Stimulated activated effector memory CD8-positive, alpha-beta T cell treated with anti-CD3 and anti-CD28 coated beads, Interleukin-12 subunit alpha, Interleukin-12 subunit beta, amount 100 ng/mL, for 72 hours (primary cell): ENCODE results near the gene ANKLE1.
"Not testable (repeated sequence)": the region's sequence is repeated elsewhere in the genome, so short reads cannot be mapped to it uniquely, and the experiment has no call there.

Experiments
- ATAC-seq: fragments of 150-1000 bp; cut with Tn5 transposase; 2 replicates; pipeline ENCODE4 v1.10.0; 2021
- DNase-seq, 2 donors: peaks; one replicate each; pipeline ENCODE4 v3.0.0; 2021 to 2022; ENCODE audit warnings: low spot score in 2 of 2
- H3K27ac Mint-ChIP-seq: one replicate; pipeline ENCODE4 v1.8.0; 2022; ENCODE audit warnings: mild to moderate bottlenecking, mixed read lengths
- H3K36me3 Mint-ChIP-seq: one replicate; pipeline ENCODE4 v1.8.0; 2022; ENCODE audit warnings: mild to moderate bottlenecking, mixed read lengths
- H3K4me1 Mint-ChIP-seq: one replicate; pipeline ENCODE4 v1.8.0; 2022; ENCODE audit warnings: mixed read lengths
- H3K4me3 Mint-ChIP-seq: one replicate; pipeline ENCODE4 v1.8.0; 2022; ENCODE audit warnings: mild to moderate bottlenecking, mixed read lengths
- H3K9me3 Mint-ChIP-seq: one replicate; pipeline ENCODE4 v1.8.0; 2022; ENCODE audit warnings: mixed read lengths

Gene ANKLE1

DNA sequence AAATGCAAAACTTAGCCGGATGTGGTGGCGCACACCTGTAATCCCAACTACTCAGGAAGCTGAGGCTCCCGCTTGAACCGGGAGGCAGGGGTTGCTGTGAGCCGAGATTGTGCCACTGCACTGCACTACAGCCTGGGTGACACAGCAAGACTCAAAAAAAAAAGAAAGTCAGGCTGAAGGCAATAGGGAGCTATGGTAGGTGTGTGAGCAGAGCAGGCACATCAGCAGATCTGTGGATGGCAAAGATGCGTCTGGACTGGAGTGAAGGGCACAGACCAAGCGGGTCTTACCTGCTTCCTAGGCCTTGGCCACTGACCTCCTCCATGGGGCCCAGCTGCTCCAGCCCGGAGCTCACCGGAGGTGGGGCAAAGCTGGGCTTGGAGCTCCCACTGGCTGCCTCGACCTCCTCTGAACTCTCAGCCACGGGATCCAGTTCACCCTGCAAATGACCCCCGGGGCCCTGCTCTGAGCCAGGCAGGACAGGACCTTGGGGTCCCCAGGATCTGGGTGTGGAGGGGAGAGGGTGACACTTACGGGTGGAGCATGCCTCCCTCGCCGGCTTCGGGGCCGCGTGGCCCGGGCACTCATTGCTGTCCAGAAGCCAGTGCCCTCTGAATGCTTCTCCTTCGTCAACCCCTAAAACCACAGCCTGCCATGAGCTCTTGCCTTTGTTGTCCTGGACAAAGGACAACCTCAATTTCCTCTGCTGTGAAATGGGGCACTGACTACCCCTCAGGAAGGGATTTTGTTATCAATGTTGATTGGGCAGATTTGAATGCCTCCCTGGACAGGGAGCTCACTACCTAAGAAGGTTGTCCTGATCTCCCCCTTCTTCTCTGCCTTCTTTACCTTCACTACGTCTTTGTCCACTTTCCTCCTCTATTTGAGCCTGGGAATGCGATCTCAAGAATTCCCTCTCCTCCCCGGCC is 17.7 kb upstream of the ANKLE1 start:
- peaks cover 21% of the 10 kb centered on the region for H3K36me3 Mint-ChIP-seq
- no peak overlapping the region for H3K4me3 Mint-ChIP-seq
- no peak for DNase-seq
- no peak for ATAC-seq
- peaks cover 22% of the 10 kb centered on the region for H3K4me1 Mint-ChIP-seq
- H3K27ac Mint-ChIP-seq, result peak overlapping the region; percentile 80
- H3K9me3 Mint-ChIP-seq, result no peaks in the 10 kb centered on the region

DNA sequence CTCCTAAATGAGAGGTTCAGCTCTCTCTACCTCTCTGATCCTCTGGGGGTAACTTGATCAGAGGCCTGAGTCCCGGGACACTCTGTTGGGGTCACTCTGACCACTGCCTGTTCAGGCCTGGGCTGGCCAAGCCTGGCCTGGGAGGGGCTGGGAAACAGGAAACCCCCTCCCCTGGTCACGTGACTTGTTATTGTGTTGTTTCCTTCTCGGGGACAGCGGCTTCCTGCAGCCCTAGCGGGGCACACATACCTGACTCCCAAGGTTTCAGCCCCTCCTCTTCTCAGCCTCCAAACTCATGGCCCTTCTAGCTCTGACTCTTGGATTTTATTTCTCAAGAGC is 17.1 kb upstream of the ANKLE1 start, which contains the start of gene USHBP1:
TSS of gene USHBP1 (minus strand) at position 105 of the 339 bp plus-strand sequence. CDS start 446 bp downstream, outside the sequence.
- no peak for ATAC-seq
- Mint-ChIP-seq H3K9me3 (no peaks in the 10 kb centered on the region), H3K4me1 (peaks cover 22% of the 10 kb centered on the region), H3K36me3 (peaks cover 27% of the 10 kb centered on the region), H3K27ac (peak within 1 kb of the TSS; percentile 80), H3K4me3 (no peak within 1 kb of the TSS)
- no peak for DNase-seq

DNA sequence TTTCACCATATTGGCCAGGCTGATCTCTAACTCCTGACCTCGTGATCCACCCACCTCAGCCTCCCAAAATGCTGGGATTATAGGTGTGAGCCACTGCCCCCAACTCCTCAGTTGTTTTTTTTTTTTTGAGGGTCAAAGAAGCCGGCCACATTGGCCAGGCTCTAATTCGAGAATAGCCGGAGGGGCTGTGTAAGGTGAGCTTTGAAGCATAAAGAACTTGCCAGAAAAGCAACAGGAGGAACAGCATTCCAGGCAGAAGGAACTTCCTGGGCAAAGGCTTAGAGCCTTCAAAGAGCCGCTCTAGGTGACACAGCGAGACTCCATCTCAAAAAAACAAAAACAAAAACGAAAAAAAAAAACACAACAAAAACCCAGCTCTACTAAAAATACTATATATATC is 15.7 kb upstream of the ANKLE1 start:
- Mint-ChIP-seq H3K4me1 (peaks cover 15% of the 10 kb centered on the region), H3K4me3 (no peak overlapping the region), H3K27ac (no peak overlapping the region)

DNA sequence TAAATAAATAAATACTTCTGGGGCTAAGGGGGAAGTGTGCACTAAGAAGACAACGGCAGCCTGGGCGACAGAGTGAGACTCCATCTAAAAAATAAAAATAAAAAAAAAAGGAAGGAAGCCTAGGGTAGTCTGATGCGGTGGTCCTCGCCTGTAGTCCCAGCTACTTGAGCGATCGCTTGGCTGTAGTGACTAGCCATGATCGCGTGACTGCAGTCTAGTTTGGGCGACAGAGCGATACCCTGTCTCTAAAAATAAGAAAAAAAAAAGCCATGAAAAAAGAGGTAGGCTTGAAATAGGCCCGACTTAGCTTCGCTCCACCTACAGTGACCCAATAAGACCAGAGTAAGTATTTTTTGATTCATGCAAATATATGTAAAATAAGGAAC is 15.1 kb upstream of the ANKLE1 start:
- peak overlapping the region; percentile 79 for H3K27ac Mint-ChIP-seq
- no peaks in the 10 kb centered on the region for H3K9me3 Mint-ChIP-seq
- peaks cover 12% of the 10 kb centered on the region for H3K4me1 Mint-ChIP-seq
- ATAC-seq (peak; percentile 0), DNase-seq (no peak)
- peak overlapping the region; percentile 79 for H3K4me3 Mint-ChIP-seq
- peaks cover 47% of the 10 kb centered on the region for H3K36me3 Mint-ChIP-seq

More for the DNA sequence above, 15.7 kb upstream of the ANKLE1 start:
- no peak for DNase-seq
- no peak for ATAC-seq
- H3K9me3 Mint-ChIP-seq, result no peaks in the 10 kb centered on the region
- peaks cover 41% of the 10 kb centered on the region for H3K36me3 Mint-ChIP-seq

DNA sequence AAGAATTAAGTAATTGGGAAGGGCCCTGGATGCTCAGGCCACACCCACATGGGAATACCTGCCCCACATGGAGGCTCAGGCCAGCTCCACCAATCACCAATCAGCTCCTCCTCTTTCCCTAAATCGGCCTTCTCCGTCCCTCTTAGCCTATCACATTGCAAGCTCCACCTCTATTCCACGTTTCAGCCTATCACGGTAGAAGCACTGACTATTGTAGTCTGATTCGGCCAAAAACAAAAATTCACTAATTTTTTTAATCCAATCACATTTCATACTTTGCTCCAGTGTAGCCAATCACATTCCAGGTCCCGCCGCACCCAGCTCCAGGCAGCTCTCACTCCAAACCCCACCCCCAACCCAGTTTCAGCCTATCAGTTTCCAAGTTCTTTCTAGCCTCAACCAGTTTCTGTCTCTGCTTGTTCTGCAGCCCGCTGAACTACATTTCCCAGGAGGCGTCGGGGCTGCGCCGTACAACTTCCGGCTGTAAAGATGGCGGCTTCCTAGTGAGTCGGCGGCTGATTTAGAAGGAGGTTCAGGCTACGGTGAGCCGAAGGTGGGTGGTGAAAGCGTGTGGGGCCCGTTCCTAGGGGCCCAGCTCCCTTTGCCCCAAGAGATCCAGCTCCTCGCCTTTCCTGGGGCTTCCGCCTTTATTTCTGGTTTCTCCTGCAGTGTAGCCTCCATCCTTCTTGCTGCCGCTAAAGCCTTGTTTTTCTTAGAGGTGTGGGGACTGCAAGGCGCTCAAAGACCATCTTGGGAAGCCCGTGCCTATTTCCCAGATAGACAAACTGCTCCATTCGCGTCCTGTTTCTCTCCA is 14.5 kb upstream of the ANKLE1 start, which contains the start of gene BABAM1:
TSS of gene BABAM1 (plus strand) at position 469 of the 814 bp plus-strand sequence. CDS start 1,364 bp downstream, outside the sequence.
- Mint-ChIP-seq H3K36me3 (peaks cover 53% of the 10 kb centered on the region), H3K27ac (peak within 1 kb of the TSS; percentile 79), H3K4me3 (peak within 1 kb of the TSS; percentile 79), H3K4me1 (peaks cover 12% of the 10 kb centered on the region), H3K9me3 (no peaks in the 10 kb centered on the region)
- ATAC-seq (peak; percentile 95), DNase-seq (peak; percentile 70 to 94)

DNA sequence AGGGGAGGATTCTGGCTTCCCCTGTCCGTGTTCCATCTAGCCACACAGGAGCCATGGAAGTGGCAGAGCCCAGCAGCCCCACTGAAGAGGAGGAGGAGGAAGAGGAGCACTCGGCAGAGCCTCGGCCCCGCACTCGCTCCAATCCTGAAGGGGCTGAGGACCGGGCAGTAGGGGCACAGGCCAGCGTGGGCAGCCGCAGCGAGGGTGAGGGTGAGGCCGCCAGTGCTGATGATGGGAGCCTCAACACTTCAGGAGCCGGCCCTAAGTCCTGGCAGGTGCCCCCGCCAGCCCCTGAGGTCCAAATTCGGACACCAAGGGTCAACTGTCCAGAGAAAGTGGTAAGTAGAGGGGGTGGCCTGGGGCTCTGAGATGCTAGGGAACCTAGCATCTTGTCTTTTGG is 12.9 kb upstream of the ANKLE1 start:
- Mint-ChIP-seq H3K9me3 (no peaks in the 10 kb centered on the region), H3K4me1 (peaks cover 12% of the 10 kb centered on the region)

DNA sequence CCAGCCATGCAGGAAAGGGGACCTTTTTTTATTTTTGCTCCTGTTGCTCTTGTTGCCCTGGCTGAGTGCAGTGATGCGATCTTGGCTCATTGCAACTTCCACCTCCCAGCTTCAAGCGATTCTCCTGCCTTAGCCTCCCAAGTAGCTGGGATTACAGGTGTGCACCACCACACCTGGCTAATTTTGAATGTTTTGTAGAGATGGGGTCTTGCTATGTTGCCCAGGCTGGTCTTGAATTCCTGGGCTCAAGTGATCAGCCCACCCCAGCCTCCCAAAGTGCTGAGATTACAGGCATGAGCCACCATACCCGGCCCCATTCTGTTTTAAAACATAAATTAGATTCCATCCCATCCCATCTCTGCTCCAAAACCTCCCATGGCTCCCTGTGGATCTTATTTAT is 6.8 kb upstream of the ANKLE1 start:
- H3K9me3 Mint-ChIP-seq, H3K27ac Mint-ChIP-seq, H3K4me1 Mint-ChIP-seq, DNase-seq, ATAC-seq, H3K4me3 Mint-ChIP-seq: not testable (repeated sequence)
- peaks cover 84% of the 10 kb centered on the region for H3K36me3 Mint-ChIP-seq

More for the DNA sequence above, 12.9 kb upstream of the ANKLE1 start:
- H3K27ac Mint-ChIP-seq, result no peak overlapping the region
- H3K4me3 Mint-ChIP-seq, result peak overlapping the region; percentile 79
- H3K36me3 Mint-ChIP-seq, result peaks cover 66% of the 10 kb centered on the region
- ATAC-seq (no peak), DNase-seq (no peak)

DNA sequence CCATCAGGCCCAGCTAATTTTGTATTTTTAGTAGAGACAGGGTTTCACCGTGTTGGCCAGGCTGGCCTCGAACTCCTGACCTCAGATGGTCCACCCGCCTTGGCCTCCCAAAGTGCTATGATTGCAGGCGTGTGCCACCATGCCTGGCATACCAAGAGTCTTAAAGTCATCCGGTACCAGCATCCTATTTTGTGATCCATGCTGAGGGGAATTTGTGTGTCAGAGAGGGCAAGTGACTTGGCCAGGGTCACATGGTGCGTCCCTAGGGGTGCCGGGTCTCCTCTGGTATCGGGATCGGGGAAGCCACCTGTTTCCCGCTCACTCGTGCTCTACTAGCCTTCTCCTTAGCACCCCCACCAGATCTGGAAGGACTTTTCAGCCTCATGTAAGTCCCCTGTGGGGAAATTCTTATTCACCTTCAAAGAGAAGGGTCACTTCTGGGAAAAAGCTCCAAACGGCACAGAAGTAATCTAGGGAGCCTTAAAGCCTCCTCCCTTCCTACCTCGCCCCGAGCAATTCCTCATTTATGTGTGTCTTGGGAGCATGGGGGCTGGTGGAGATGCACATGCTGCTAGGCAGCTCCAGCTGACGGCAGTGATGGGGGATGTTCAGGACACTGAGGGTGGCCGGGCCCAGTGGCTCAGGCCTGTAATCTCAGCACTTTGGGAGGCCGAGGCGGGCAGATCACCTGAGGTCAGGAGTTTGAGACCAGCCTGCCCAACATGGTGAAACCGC is 6.1 kb upstream of the ANKLE1 start:
- ATAC-seq, result no peak
- Mint-ChIP-seq H3K36me3 (peaks cover 77% of the 10 kb centered on the region), H3K27ac (no peak overlapping the region), H3K4me3 (no peak overlapping the region), H3K9me3 (no peaks in the 10 kb centered on the region), H3K4me1 (no peaks in the 10 kb centered on the region)
- DNase-seq, result no peak

DNA sequence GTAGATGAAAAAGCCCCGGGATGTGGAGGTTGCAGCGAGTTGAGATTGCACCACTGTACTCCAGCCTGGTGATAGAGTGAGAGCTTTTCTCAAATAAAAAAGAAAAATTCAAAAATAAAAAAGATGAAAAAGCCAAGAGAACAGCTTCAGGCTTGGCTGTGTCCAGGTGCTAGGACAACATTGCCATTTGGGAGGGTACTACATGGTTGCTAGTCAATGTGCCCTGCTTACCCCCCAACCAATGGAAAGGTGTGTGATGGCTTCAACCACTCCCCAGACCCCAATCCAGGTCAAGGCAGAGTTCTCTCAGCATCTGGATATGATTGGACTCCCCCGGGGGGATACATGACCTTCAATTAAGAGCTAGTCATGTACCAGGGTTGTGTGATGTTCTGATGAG is 2.3 kb upstream of the ANKLE1 start:
- no peaks in the 10 kb centered on the region for H3K9me3 Mint-ChIP-seq
- no peak overlapping the region for H3K4me3 Mint-ChIP-seq
- no peak overlapping the region for H3K27ac Mint-ChIP-seq
- H3K36me3 Mint-ChIP-seq, result peaks cover 49% of the 10 kb centered on the region
- ATAC-seq, result no peak
- peaks cover 14% of the 10 kb centered on the region for H3K4me1 Mint-ChIP-seq
- no peak for DNase-seq

DNA sequence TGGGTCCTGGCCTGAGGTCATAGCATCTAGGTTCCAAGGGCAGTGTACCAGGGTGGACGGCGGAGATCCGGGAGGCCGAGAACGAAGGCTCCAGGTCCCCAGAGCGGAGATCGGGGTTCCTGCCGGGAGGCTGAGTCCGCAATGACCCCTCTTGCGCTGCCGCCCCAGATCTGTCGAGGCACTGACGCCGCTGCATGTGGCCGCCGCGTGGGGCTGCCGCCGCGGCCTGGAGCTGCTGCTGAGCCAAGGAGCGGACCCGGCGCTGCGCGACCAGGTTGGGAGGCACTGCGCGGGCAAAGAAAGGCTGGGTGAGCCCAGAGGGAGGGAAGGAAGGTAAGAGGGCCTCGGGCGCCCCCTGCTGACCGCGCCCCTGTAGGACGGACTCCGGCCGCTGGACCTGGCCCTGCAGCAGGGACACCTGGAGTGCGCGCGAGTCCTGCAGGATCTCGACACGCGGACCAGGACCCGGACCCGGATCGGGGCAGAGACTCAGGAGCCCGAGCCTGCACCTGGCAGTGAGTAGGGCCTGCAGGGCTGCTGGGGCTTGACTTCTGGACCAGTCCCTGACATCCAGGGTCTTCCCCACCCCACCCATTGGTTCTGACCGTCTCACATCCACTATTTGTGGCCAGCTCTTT is 906 bp downstream of the ANKLE1 start:
- ATAC-seq (peak; percentile 92), DNase-seq (peak; percentile 81 to 89)
- Mint-ChIP-seq H3K27ac (no peak overlapping the region), H3K4me3 (peak overlapping the region; percentile 81), H3K4me1 (peaks cover 14% of the 10 kb centered on the region), H3K36me3 (peaks cover 19% of the 10 kb centered on the region), H3K9me3 (no peaks in the 10 kb centered on the region)

DNA sequence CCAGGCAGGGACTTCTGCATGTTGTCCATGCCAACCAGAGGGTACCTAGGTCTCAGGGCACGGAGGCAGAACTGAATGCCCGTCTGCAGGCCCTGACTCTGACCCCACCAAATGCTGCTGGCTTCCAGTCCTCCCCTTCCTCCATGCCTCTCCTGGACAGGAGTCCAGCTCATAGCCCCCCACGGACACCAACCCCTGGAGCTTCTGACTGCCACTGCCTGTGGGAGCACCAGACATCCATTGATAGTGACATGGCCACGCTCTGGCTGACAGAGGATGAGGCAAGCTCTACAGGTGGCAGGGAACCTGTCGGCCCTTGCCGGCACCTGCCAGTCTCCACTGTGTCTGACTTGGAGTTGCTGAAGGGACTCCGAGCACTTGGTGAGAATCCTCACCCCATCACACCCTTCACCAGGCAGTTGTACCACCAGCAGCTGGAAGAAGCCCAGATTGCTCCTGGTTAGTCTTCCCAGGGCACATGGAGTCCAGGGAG is 1.8 kb downstream of the ANKLE1 start:
- peak overlapping the region; percentile 81 for H3K4me3 Mint-ChIP-seq

DNA sequence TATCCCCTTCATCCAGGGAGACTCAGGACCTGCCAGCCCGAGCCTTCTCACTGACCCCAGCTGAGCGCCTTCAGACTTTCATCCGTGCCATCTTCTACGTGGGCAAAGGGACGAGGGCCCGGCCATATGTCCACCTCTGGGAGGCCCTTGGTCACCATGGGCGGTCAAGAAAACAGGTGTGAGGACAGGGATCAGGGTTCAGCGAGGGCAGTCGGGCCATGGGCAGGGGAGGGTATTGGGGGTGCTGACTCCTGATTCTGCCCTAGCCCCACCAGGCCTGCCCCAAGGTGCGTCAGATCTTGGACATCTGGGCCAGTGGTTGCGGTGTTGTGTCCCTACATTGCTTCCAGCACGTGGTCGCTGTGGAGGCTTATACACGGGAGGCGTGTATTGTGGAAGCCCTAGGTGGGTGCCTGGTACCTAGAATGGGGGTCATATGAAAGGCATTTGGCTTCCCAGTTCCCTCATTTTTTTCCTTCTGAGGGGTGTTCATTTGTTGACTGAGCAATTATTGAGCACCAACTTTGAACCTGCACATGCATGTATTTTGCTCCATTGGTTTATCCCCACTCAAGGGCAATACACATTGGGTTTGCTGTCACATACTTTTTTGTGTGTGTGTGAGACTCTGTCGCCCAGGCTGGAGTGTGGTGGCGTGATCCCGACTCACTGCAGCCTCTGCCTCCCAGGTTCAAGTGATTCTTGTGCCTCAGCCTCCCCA is 3.9 kb downstream of the ANKLE1 start:
- Mint-ChIP-seq H3K9me3 (no peaks in the 10 kb centered on the region), H3K4me1 (peaks cover 14% of the 10 kb centered on the region), H3K4me3 (no peak overlapping the region), H3K27ac (no peak overlapping the region), H3K36me3 (peaks cover 8% of the 10 kb centered on the region)
- no peak for DNase-seq
- no peak for ATAC-seq

More for the DNA sequence above, 1.8 kb downstream of the ANKLE1 start:
- peaks cover 14% of the 10 kb centered on the region for H3K4me1 Mint-ChIP-seq
- no peak overlapping the region for H3K27ac Mint-ChIP-seq
- peaks cover 12% of the 10 kb centered on the region for H3K36me3 Mint-ChIP-seq
- ATAC-seq (no peak), DNase-seq (no peak)
- no peaks in the 10 kb centered on the region for H3K9me3 Mint-ChIP-seq

DNA sequence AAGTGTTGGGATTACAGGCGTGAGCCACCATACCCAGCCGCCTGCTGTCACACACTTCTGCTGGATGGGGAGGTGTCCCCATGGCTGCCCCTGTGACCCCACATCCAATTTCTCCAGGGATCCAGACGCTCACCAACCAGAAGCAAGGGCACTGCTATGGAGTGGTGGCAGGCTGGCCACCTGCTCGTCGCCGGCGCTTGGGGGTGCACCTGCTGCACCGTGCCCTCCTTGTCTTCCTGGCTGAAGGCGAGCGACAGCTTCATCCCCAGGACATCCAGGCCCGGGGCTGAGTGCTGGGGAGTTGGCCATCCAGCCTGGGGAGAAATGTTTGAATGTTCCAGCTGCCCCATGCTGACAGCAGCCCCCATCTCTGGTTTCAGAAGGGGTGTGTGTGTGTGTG is 4.6 kb downstream of the ANKLE1 start:
- H3K27ac Mint-ChIP-seq, result no peak overlapping the region
- peaks cover 14% of the 10 kb centered on the region for H3K4me1 Mint-ChIP-seq
- peaks cover 8% of the 10 kb centered on the region for H3K36me3 Mint-ChIP-seq
- H3K4me3 Mint-ChIP-seq, result no peak overlapping the region
- DNase-seq, result no peak
- no peak for ATAC-seq
- no peaks in the 10 kb centered on the region for H3K9me3 Mint-ChIP-seq

DNA sequence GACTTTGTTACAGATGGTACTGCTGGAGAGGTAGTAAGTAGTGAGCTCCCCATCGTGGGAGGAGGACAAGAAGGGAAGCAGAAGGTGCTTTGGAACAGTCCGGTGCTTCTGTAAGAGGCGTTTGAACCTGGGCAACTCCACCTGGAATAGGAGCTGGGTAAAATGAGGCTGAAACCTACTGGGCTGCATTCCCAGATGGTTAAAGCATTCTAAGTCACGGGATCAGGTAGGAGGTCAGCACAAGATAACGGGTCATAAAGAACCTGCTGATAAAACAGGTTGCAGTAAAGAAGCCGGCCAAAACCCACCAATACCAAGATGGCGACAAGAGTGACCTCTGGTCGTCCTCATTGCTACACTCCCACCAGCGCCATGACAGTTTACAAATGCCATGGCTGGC is 5.1 kb downstream of the ANKLE1 start:
- Mint-ChIP-seq H3K36me3 (peaks cover 8% of the 10 kb centered on the region), H3K4me1 (peaks cover 16% of the 10 kb centered on the region), H3K27ac (no peak overlapping the region), H3K9me3 (no peaks in the 10 kb centered on the region), H3K4me3 (no peak overlapping the region)
- DNase-seq (no peak), ATAC-seq (no peak)
